DMS79 treated with DMSO at 0.1 percent for 48 hours (cell line): Measurements from ENCODE around the gene SCUBE2.
A peak's percentile ranks its signal among the peaks of the same experiment; 100 is the strongest.

ENCODE experiments used
- DNase-seq: peaks from one replicate; lab custom pipeline; 2025; lab: John Stamatoyannopoulos, UW

The SCUBE2 gene

GRCh38 chr11:9091044-9091922 lies at the start of gene SCUBE2:
Gene SCUBE2 (minus strand): TSS chr11:9091599. CDS start chr11:9091528, 71 bp downstream.
- DNase-seq: no peak

- DNase-seq: no peak
Observed at GRCh38 chr11:9141186-9141585, 49.8 kb upstream of the SCUBE2 start.

- DNase-seq: no peak
Observed at GRCh38 chr11:9139628-9140357, 48.4 kb upstream of the SCUBE2 start.

- DNase-seq: peak; percentile 95
Observed at GRCh38 chr11:9138612-9139579, 47.5 kb upstream of the SCUBE2 start.

DNA sequence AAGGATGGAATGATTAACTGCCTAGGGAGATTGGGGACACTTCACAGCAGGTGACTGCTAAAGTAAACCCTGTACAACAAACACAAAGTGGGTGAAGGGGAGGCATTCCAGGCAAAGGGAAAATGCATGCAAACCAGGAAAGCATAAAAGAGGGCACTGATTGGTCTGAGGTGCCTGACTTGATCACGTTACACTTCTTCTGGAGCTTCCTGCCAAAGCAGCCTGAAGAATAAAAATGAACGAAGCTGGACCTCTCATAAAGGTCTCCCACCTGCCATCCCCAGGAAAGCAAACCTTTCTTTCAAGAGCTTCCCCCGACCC lies 46.7 kb upstream of the SCUBE2 start:
- peak; percentile 93 for DNase-seq

- peak; percentile 93 for DNase-seq
Observed at GRCh38 chr11:9137293-9138132, 46.1 kb upstream of the SCUBE2 start.

- DNase-seq: no peak
Observed at GRCh38 chr11:9136741-9137140, 45.3 kb upstream of the SCUBE2 start.

GRCh38 chr11:9133956-9134355 lies 42.6 kb upstream of the SCUBE2 start:
- no peak for DNase-seq

- DNase-seq: no peak
Observed at GRCh38 chr11:9132203-9132878, 40.9 kb upstream of the SCUBE2 start.

DNA sequence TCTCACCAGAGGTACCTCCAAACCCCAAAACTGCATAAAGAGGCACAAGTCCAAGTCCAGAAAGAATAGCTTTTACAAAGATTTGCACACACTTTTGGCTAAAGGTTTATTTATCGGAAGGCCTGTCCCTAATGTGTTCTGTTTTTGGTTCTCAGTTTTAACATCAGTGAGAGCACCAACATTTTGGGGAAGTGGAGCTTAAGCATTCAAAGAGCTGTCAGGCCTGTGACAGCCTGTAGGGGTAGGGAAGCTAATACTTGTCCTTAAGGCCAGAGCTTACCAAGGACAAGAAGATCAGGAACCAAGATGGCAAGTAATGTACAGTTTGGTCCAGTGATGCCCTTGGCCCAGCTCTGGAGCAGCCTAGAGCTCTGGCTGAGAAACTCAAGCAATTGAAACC lies 38.9 kb upstream of the SCUBE2 start:
- no peak for DNase-seq

DNA sequence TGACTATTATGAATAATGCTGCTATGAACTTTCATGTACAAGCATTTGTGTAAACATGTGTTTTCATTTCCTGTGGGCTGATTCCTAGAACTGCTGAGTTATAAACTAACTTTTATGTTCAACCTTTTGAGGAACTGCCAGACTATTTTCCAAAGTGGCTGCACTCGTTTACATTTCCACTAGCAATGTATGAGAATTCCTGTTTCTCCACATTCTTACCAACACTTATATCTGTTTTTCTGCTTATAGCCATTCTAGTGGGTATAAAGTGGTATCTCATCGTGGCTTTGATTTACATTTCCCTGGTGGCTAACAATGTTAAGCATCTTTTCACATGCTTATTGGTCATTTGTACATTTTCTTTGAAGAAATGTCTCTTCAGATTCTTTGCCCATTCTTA lies 35.2 kb upstream of the SCUBE2 start:
- DNase-seq: no peak

DNA sequence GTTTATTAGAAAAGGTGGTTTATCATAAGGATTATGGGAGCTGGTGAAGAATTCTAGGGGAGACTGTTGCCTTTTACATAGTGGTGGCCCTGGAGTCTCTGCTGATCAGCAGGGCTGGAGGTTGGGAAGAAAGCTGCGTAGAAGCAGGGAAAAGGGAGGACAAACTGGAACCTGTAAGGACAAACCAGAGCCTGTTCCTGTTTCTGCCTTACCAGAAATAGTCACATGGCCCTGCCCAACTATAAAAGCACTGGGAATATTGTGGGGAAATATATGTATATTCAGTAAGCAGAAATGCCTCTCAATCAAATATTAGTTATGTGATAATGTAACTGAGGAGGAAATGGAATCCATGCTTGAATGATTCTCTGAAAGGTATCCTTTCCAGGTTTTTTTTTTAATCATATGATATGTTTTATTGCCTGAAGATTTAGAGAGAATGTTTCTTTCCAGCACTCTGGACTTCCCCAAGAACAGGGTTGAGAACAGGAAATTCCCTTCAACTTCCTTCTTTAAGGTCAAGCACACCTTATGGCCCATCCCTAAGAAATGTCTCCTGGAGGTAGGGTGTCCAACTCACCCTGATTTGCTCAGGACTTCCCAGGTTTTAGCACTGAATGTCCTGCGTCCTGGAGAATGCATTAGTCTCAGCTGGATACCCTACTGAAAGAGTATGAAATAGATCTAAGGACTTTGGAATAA lies 33.9 kb upstream of the SCUBE2 start:
- DNase-seq: no peak

DNA sequence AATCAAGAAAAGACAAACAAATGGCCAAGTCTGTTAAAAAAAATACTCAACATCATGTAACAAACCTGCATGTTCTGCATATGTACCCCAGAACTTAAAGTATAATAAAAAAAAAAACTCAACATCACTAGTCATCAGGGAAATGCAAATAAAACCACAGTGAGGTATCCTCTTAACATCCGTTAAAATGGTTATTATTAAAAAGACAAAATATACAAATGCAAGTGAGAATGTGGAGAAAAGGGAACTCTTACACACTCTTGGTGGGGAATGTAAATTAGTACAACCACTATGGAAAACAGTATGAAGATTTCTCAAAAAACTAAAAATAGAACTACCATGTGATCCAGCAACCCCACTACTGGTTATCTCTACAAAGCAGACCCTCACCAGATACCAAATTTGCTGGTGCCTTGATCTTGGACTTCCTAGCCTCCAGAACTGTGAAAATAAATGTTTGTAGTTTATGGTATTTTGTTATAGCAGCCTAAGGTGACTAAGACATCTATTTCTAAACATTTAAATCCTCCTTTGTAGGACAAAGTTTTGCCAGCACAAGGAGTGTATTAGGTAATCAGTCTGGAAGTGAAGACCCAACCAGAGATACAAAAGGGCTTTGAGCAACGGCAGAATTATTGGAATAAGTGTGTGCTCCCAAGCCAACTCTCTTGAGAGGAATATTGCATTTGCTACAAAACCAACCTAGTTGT lies 32.4 kb upstream of the SCUBE2 start:
- no peak for DNase-seq

- DNase-seq: no peak
Observed at GRCh38 chr11:9121469-9121796, 30.0 kb upstream of the SCUBE2 start.

DNA sequence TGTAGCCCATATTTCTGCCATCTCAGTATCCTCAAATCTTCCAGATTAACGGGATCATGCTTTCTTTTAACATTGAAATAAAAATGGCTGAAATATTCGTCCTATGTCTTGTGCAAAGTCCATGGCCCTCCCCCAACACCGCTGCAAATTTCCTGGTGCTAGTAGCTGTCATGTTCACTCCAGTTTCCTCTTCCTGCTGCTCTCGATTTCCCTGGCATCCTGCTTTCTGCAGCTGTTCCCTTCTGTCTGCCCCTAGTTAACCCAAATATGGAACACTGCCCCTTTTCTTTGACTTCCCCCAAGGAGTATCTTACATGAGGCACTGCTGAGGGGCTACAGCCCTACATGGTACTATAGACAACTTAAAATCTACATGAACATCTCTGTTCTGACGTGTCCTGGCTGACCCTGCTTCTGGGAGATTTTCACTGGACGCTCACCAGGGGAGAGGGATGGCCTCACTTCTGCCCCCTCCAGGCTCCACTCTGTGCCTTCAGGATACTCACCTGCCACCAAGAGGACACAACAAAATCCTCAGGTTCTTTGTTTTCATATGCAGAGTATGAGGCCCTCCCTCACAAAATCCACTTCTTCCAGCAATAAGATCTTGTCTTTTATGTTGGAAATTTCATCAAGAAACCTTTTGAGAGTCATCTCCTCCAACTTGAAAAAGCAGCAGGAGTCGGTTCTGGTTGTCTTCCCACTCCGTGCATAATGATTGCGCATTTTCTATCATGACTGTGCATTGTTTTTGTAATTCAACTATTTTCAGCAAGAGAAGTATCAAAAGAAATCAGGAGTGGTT lies 29.5 kb upstream of the SCUBE2 start:
- DNase-seq: no peak

DNA sequence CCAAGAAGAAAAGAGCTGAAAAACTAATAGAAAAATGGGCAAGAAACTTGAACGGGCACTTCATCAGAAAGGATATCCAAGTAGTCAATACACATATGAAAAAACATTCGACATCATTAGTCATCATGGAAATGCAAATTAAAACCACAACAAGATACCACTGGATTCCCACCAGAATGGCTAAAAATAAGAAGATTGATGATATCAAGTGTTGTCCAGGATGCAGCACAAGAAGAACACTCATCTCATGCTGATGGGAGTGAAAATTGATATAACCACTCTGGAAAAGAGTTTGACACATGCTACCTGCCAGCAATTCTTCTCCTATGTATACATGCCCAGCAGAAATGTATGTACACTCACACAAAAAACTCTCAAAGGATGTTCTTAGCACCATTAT lies 26.9 kb upstream of the SCUBE2 start:
- no peak for DNase-seq

GRCh38 chr11:9112075-9112474 lies 20.7 kb upstream of the SCUBE2 start:
- DNase-seq: no peak

DNA sequence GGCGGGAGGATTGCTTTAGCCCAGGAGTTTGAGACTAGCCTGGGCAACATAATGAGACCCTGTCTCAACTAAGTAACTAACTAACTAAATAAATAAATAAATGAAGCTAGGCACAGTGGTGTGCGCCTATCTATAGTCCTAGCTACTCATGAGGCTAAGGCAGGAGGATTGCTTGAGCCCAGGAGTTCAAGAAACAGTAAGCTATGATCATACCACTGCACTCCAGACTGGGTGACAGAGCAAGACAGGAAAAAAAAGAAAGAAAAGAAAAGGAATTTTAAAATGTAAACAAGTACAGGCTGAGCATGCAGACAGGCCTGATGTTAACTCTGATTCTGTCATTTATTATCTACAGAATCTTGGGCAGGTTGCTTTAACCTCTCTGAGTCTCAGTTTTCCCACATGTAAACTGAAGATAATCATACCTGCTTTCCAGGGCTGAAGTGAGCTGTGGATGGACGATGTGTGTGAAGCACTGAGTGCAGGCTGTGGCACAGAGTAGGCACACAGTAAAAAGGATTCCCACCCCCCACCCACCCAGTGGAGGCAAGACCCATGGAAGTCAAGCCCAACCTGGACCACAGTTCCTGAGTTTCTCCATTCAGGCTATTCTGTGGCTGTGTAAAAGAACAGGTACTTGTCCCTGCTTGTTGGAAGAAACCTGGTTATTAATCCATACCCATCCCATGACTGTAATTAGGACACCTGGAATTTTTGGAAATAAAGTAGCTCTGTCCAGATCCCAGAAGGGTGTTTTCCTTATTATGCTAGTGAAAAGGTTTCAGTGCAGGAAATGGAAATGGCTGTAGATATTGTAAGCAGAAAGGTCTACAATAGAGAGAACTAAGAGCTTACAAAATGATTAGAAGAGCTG lies 18.7 kb upstream of the SCUBE2 start:
- DNase-seq: no peak
